Posterior vena cava (tissue), 2 donors: Measurements from ENCODE around the gene ZFP36. TPM values are rescaled to one million over a fixed set of nuclear protein-coding genes. Genes with fewer than 3 reads are reported as not detected.

Experiments
- DNase-seq: peaks from one replicate; pipeline ENCODE4 v3.0.0-alpha.2; 2020; ENCODE audit warnings: low spot score
- intact Hi-C, 2 donors: fragments of 100-400 bp; cut with DNase I; formaldehyde crosslinking; loops; one replicate each; pipeline versions ENCODE4 v1.14.1 to v1.14.2; 2022 to 2023
- total RNA-seq, 2 donors: library from RNA; stranded (reverse); fragmentation: NEBNext Ultra II Directional; extraction: Animal tissue kit (Norgen Biotek cat#: 25700); gene quantifications; one replicate each; pipeline ENCODE4 v1.2.1, GENCODE V29; 2021
- donor health status: DM: yes; HTN: yes; CAD: no.
- donor health status: DM: yes; HTN: yes; CAD: no.

The ZFP36 gene
- total RNA-seq, 2 donors from 2014 or later = 258 to 509 TPM

DNA sequence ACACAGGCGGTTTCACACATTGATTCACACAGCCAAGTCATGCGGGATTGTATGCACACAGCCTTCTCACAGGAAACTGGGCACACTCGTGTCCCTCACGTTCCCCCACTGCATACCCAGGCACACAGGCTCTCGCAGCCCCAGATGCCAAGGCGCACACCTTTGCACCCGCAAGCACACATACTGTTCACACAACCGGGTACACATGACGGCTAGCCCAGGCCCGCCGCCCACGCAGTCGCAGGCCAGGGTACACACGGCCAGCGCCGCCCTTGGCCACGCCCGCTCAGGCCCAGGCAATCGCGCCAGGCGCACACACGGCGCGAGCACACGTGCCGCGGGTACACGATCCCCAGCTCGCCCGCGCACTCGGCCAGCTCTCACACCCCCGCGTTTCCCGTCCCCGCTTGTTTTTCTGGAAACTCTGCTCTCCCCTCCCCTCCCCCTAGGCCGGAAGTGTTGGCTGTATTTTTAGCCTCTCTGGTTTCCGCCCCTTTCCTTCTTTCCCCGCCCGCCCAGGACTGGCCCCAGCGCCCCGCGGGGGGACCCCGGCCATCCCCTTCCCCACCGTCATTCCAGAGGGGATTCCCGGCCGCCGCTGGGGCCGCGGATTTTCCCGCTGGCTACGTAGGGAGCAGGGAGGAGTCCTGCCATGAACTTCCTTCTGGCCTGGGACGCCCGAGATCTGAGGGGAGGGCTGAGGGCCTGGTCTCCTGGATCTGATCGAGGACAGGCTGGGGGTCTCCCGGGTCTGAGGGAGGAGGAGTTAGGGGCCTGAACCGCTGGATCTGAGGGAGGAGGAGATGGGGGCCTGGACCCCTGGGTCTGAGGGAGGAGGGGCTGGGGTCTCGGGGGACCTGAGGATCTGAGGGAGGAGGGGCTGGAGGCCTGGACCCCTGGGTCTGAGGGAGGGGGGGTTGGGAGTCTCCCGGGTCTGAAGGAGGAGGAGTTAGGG is 4.0 kb upstream of the ZFP36 start:
- intact Hi-C loops = no loop called here

DNA sequence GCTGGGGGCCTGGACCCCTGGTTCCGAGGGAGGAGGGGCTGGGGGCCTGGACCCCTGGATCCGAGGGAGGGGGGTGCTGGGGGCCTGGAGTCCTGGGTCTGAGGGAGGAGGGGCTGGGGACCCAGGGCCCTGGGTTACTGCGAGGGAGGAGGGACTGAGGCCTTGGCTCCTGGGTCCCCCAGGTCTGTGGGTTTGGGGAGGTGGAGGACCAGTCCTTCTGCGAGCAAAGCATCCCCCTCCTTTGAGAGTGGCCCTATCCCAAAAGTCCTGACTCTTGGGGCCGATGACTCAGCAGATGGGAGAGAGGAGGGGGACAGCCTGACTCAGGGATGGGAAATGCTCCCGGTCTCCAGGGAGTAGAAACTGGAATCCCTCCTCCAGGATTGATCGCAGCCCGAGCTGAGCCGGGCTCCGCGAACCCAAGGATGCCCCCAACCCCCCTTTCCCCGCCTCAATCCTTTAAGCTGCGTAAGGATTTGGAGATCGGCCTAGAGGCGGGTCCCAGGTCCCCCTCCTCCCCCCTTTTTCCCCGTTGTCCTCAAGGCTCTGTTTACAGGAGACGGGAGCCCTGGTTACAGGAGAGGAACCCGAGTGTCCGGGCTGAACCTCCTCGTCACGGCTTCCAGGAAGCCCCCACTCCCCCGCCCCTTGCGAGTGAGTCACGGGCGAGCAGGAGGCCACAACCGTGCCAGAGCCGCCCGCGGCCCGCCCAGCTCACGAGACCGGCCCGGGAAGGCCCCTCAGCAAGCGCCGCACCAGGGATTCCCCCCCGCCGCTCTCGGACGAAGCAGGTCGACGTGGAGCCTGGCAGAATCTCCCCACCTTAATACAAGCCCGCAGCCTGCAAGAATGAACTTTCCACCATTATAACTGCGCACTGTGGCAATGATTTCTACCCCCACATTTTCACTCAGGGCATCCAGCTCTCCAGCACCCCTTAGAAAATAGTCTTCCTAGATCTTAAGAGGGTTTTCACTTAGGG is 3.0 kb upstream of the ZFP36 start:
- peak; percentile 100 for DNase-seq
- intact Hi-C loops = no loop called here

More for the DNA sequence above, 4.0 kb upstream of the ZFP36 start:
- DNase-seq = peak; percentile 99

DNA sequence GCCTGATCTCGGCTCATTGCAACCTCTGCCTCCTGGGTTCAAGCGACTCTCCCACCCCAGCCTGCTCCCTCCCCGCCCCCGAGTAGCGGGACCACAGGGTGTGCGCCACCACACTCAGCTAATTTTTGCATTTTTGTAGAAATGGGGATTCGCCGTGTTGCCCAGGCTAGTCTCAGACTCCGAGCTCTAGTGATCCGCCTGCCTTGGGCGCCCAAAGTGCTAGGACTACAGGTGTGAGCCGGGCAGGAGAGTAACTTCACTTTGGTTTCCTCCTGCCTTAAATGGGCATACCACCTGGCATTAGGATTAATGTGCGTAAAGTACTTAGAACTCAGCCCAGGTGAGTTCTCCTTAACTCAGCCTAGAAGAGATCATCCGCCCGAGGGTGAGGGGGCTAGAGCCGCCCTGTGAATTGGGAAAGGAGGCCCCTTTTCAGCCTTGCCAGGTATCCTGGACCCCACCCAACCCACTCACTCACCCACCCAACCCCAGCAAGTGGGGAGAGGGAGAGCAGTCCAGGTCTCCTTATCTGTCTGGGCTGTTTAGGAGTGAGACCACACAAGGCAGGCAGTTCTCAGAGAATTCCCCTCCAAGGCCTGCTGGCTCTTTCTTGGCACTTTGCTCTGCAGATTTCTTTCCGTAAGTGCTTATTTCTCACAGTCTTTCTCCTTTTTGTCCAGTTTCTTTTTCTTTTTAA is 1.2 kb upstream of the ZFP36 start:
- DNase-seq = peak; percentile 82
- intact Hi-C loops = no loop called here

DNA sequence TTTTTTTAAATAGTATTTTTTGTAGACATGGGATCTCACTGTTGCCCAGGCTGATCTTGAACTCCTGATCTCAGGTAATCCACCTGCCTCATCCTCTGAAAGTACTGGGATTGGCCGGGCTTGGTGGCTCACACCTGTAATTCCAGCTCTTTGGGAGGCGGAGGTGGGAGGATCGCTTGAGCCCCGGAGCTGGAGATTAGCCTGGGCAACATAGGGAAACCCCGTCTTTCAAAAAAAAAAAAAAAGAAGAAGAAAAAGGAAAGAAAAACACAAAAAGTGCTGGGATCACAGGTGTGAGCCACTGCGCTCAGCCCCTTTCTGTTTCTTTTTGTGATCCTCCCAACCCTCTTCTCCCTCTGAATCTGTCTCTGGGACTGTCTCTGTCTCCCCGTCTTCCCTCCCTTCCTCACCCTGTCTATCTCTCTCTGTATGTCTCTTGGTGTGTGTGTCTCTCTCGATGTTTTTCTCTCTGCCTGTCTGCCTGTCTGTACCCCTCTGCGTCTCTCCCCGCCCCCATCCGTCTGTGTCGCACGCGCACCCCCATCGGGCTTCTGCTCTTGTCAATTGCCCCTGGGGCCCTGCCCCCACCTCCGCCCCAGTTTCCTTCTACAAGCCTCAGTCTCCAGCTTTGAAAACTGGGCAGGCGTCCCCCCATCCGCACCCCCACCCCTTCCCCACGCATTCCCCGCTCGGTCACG is 540 bp upstream of the ZFP36 start:
- no peak for DNase-seq
- intact Hi-C loops = no loop called here

DNA sequence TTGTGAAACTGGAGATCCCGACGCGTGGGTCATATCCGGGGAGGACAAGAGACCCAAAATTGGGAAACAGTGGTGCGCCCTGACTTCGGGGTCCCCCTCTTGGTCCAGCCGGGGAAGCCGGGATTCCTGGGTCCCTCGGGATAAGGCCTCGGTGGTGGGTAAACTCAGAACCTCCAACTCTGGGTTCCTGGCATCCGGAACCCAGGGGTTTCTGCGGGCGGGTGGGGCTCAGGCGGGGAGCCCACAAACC is 688 bp downstream of the ZFP36 start:
- DNase-seq = no peak
- intact Hi-C loops = no loop called here

DNA sequence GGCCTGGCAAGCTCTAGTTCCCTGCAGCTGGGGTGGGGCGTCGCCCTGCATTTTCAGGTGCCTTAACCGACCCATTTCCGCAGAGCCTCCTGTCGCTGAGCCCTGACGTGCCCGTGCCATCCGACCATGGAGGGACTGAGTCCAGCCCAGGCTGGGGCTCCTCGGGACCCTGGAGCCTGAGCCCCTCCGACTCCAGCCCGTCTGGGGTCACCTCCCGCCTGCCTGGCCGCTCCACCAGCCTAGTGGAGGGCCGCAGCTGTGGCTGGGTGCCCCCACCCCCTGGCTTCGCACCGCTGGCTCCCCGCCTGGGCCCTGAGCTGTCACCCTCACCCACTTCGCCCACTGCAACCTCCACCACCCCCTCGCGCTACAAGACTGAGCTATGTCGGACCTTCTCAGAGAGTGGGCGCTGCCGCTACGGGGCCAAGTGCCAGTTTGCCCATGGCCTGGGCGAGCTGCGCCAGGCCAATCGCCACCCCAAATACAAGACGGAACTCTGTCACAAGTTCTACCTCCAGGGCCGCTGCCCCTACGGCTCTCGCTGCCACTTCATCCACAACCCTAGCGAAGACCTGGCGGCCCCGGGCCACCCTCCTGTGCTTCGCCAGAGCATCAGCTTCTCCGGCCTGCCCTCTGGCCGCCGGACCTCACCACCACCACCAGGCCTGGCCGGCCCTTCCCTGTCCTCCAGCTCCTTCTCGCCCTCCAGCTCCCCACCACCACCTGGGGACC is 1.2 kb downstream of the ZFP36 start:
- intact Hi-C loops = no loop called here
- peak; percentile 92 for DNase-seq

DNA sequence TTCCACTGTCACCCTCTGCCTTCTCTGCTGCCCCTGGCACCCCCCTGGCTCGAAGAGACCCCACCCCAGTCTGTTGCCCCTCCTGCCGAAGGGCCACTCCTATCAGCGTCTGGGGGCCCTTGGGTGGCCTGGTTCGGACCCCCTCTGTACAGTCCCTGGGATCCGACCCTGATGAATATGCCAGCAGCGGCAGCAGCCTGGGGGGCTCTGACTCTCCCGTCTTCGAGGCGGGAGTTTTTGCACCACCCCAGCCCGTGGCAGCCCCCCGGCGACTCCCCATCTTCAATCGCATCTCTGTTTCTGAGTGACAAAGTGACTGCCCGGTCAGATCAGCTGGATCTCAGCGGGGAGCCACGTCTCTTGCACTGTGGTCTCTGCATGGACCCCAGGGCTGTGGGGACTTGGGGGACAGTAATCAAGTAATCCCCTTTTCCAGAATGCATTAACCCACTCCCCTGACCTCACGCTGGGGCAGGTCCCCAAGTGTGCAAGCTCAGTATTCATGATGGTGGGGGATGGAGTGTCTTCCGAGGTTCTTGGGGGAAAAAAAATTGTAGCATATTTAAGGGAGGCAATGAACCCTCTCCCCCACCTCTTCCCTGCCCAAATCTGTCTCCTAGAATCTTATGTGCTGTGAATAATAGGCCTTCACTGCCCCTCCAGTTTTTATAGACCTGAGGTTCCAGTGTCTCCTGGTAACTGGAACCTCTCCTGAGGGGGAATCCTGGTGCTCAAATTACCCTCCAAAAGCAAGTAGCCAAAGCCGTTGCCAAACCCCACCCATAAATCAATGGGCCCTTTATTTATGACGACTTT is 2.0 kb downstream of the ZFP36 start:
- intact Hi-C loops = no loop called here
- DNase-seq = no peak

DNA sequence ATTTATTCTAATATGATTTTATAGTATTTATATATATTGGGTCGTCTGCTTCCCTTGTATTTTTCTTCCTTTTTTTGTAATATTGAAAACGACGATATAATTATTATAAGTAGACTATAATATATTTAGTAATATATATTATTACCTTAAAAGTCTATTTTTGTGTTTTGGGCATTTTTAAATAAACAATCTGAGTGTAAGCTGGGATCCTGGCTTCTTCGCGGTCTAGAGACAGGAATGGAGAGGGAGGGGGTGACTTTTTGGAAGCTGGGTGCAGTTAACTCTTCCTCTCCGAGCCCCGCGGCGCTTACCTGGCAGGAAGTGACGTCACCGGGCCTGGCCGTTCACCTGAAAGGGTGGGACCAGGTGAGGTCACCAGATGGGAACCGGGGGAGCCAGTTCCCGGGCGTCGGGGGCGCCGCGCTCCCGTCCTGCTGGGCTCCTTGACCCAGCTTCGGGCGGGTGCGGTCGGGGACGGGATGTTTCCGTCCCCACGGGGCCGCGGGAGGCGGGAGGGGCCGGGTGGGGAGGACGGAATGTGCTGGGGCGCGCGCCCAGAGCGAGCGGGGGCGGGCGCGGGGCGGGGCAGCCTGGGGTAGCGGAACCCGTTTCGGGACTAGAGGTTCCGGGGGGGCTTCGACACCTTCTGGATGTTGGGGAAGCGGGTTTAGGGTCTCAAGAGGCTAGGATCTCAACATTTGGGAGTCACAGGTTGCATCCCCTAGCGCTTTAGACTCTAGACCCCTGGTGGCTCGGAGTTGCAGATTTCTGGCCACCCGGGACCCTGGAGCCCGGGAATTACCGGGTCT is 2.8 kb downstream of the ZFP36 start:
- intact Hi-C loops = no loop called here

DNA sequence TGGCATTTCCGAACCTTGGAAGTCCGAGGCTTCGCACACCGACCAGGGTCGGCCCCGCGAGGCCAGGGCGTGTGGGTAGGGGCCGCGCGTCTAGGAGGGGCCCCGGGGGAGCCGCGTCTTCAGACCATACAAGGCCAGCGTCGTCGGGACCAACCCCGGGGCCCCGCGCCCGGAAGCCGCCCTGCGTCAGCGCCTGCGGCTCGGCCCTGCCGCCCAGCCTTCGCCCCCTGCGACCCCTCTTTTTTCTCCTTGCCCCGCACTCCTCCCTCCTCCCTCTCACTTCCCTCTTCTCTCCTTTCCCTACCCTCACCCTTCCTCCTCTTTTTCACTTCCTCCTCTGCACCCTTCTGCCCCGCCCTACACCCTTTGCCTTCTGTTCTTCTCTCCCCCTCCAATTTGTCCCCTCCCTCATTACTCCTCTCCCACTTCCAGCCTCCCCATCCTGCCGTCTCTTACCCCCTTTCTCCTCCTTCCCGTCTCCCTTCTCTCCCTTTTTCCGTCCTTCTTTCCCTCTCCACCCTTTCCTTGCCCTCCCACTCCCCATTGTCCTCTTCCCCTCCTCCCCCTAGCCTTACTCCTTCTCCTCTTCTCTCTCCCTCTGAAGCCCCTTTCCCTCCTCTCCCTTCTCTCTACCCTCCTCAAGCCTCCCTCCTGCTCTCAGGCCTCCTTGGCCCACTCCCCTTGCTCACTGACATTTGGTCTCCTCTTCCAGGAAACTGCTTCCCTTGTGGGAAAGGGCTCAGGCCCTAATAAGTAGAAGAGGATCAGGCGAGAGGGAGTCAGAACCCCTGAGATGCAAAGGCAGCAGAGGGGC is 3.6 kb downstream of the ZFP36 start:
- DNase-seq = peak; percentile 97
- intact Hi-C loops = no loop called here

More for the DNA sequence above, 2.8 kb downstream of the ZFP36 start:
- peak; percentile 97 for DNase-seq

DNA sequence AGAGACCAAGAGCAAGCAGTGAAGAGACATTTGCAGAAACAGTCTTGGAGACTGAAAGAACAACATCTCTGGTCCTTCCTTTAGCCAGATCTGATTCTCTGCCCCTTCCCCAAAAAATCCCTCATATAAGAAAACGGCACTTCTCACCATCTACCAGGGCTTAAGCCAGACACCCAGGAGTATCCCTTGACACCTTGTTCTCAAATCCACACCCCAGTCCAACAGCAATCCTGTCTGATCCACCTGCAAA is 4.1 kb downstream of the ZFP36 start:
- no peak for DNase-seq
- intact Hi-C loops = no loop called here

DNA sequence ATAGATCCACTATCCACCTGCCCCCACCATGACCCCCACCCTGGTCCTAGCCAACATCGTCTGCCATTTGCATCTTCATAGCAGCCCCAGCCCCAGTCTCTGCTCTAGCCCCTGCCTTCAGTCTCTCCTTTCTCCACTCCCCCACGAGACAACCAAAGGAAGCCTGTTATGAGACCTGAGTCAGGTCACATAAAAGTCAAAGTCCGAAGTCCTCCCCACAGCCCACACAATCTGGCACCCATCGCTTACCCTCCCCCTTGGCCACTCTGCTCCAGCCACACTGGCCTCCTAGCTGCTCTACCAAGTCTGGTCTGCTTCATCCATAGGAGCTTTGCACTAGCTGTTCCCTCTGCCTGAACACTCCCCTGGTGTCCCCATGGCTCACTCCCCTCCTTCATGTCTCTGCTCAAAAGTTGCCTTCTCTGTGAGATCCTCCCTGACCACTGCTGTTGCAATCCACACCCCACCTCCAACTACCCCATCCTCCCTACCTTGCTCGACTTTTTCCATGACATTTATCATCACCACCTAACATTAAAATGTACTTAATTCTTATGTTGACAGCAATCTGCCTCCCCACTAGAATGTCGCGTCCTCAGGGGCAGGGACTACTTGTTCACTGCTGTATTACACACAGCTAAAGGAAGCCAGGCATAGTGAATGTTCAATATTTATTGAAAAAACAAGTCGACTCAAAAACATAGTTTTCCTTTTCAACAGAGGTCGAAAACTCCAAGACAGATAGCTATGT is 4.6 kb downstream of the ZFP36 start:
- peak; percentile 93 for DNase-seq
- intact Hi-C loops = no loop called here

DNA sequence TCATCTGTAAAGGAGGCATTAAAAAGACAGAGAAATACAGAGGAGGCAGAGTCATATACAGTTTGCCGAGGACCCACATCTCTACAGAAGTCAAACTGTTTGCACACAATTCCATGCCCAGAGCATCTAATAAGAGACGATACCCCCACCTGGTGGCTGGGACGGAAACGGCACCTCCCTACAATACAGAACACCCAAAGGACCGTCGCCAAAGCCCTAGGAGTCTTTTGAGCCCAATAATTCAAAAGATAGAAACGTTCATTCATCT is 5.1 kb downstream of the ZFP36 start:
- intact Hi-C loops = no loop called here
- DNase-seq = peak; percentile 97

DNA sequence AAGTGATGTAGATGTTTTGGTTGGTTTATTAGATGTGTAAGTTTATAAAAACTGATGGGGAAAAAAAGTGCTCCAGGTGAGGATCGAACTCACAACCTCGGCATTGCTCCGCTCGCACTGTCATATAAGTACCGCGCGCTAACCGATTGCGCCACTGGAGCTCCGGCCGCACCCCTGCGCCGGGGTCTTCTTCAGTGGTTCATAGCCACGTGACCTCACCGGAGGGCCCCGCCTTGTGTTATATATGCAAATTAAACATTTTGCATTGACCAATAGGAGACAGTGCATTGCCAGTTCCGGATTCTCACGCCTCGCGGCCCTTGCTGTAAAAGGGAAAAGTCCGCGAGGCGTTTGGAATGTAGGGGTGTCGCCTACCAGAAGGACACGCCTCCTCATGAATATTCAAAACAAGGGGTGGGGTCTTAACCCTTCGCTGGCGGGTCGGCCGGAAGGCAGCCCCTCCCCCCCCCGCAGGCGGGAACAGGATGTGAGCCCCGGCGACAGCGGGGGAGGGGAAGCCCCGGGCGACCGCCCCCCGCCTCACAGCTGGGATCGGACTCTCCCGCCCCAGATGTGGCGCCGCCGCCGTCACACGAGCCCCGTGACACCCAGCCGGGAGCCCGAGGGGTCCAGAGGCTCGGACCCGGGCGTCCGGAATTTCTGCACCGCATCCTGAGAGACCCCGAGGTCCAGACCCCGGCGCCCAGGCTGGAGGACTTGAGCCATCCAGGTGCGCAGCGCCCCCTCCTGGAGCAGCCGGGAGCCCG is 5.6 kb downstream of the ZFP36 start, which contains the start of gene PLEKHG2:
TSS of gene PLEKHG2 (plus strand) at position 570 of the 767 bp plus-strand sequence. CDS start 1,418 bp downstream, outside the sequence.
- DNase-seq = peak; percentile 99
- intact Hi-C loops = no loop called here

DNA sequence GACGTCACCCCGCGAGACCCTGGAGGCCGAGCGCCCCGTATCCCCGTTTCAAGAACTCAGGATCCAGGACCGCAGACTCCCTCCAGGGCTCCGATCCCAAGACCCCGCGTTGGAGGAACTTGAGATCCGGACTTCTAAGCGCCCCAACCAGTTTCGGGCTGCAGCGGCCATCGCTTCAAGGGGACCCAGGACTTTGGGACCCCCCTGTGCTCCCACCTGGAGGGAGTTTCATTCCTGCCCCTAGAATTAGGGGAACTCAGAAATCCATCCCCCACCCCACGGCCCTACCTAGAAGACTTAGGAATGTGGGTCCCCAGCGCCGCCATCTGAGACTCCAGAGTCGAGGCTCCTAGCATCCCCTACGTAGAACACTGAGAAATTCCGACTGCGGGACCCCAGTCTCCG is 6.2 kb downstream of the ZFP36 start:
- intact Hi-C loops = no loop called here
- DNase-seq = no peak
